AG10803 (cell line): Measurements from ENCODE around the gene DCD.

Experiments used
- DNase-seq: peaks from one replicate; pipeline ENCODE4 v3.0.0; 2010; ENCODE audit warnings: low read depth
- H3K4me3 ChIP-seq: 2 replicates; pipeline ENCODE4 v1.5.1; 2011; ENCODE audit warnings: mild to moderate bottlenecking, low read length, control low read depth
- CTCF ChIP-seq: conservative IDR thresholded peaks from 2 replicates; pipeline ENCODE4 v1.5.1; 2011; ENCODE audit warnings: mild to moderate bottlenecking, low read length, control low read depth, inconsistent platforms

Gene DCD

GRCh38 chr12:54648265-54648664 lies at the start of gene DCD:
DCD (minus strand) TSS chr12:54648365; CDS start chr12:54648303, 62 bp downstream.
- no peak for DNase-seq
- H3K4me3 ChIP-seq: no peak within 1 kb of the TSS
- TF ChIP-seq CTCF: no peak

GRCh38 chr12:54697851-54698250 lies 49.7 kb upstream of the DCD start:
- TF ChIP-seq CTCF: no peak
- no peak for DNase-seq
- no peak overlapping the region for H3K4me3 ChIP-seq

GRCh38 chr12:54692353-54692752 lies 44.2 kb upstream of the DCD start:
- H3K4me3 ChIP-seq: no peak overlapping the region
- no peak for TF ChIP-seq CTCF
- no peak for DNase-seq

- peak; percentile 26 for TF ChIP-seq CTCF
- H3K4me3 ChIP-seq: no peak overlapping the region
- no peak for DNase-seq
Observed at GRCh38 chr12:54689984-54690383, 41.8 kb upstream of the DCD start.

- no peak for TF ChIP-seq CTCF
- no peak overlapping the region for H3K4me3 ChIP-seq
- DNase-seq: no peak
Observed at GRCh38 chr12:54689034-54689372, 40.8 kb upstream of the DCD start.

- TF ChIP-seq CTCF: no peak
- DNase-seq: no peak
- no peak overlapping the region for H3K4me3 ChIP-seq
Observed at GRCh38 chr12:54688309-54689033, 40.3 kb upstream of the DCD start.
